NCI-H146 (cell line): ENCODE measurements around the gene OLR1.

Experiments used
- DNase-seq: peaks from one replicate; lab custom pipeline; 2025; lab: John Stamatoyannopoulos, UW

The OLR1 gene

GRCh38 chr12:10153271-10154144 is 18.4 kb downstream of the OLR1 start:
- DNase-seq: peak; percentile 64

GRCh38 chr12:10151621-10152020 is 20.3 kb downstream of the OLR1 start:
- DNase-seq: no peak

- DNase-seq: no peak
Measured at GRCh38 chr12:10147714-10148403, 24.1 kb downstream of the OLR1 start.

- no peak for DNase-seq
Measured at GRCh38 chr12:10142976-10143589, 28.8 kb downstream of the OLR1 start.

- peak; percentile 46 for DNase-seq
Measured at GRCh38 chr12:10140001-10140400, 31.9 kb downstream of the OLR1 start.

- DNase-seq: no peak
Measured at GRCh38 chr12:10136637-10137205, 35.2 kb downstream of the OLR1 start.

GRCh38 chr12:10135126-10135525 is 36.8 kb downstream of the OLR1 start:
- no peak for DNase-seq

- DNase-seq: no peak
Measured at GRCh38 chr12:10132850-10133370, 39.0 kb downstream of the OLR1 start.

GRCh38 chr12:10131111-10131690 is 40.7 kb downstream of the OLR1 start:
- DNase-seq: no peak

GRCh38 chr12:10130042-10130441 is 41.9 kb downstream of the OLR1 start, which contains the start of gene CLEC7A:
CLEC7A (minus strand) TSS chr12:10130199; CDS start chr12:10130082, 117 bp downstream.
- no peak for DNase-seq

GRCh38 chr12:10128687-10129086 is 43.2 kb downstream of the OLR1 start:
- DNase-seq: no peak

- no peak for DNase-seq
Measured at GRCh38 chr12:10126413-10126812, 45.5 kb downstream of the OLR1 start.

- no peak for DNase-seq
Measured at GRCh38 chr12:10122689-10123088, 49.2 kb downstream of the OLR1 start.

GRCh38 chr12:10121278-10121677 is 50.7 kb downstream of the OLR1 start:
- no peak for DNase-seq

- no peak for DNase-seq
Measured at GRCh38 chr12:10119066-10119465, 52.9 kb downstream of the OLR1 start.

GRCh38 chr12:10115890-10116289 is 56.0 kb downstream of the OLR1 start:
- peak; percentile 52 for DNase-seq

GRCh38 chr12:10115311-10115710 is 56.6 kb downstream of the OLR1 start:
- DNase-seq: peak; percentile 36

- DNase-seq: no peak
Measured at GRCh38 chr12:10113920-10114319, 58.0 kb downstream of the OLR1 start.

GRCh38 chr12:10113075-10113474 is 58.9 kb downstream of the OLR1 start:
- no peak for DNase-seq

GRCh38 chr12:10111451-10111850 is 60.5 kb downstream of the OLR1 start:
- DNase-seq: peak; percentile 81

- no peak for DNase-seq
Measured at GRCh38 chr12:10110256-10110844, 61.6 kb downstream of the OLR1 start.
